22Rv1 (cell line): ENCODE measurements around the gene ZBTB3.

Experiments
- H3K27ac ChIP-seq: fragments of 450-650 bp; 2 replicates; pipeline ENCODE4 v1.5.1; 2017
- CTCF ChIP-seq: fragments of 450-650 bp; IDR thresholded peaks from 2 replicates; pipeline ENCODE4 v1.5.1; 2017; ENCODE audit warnings: mild to moderate bottlenecking
- ZFX ChIP-seq: fragments of 450-650 bp; IDR thresholded peaks from 2 replicates; pipeline ENCODE4 v1.6.1; 2017; ENCODE audit warnings: antibody characterized with exemption, borderline replicate concordance

The ZBTB3 gene

DNA sequence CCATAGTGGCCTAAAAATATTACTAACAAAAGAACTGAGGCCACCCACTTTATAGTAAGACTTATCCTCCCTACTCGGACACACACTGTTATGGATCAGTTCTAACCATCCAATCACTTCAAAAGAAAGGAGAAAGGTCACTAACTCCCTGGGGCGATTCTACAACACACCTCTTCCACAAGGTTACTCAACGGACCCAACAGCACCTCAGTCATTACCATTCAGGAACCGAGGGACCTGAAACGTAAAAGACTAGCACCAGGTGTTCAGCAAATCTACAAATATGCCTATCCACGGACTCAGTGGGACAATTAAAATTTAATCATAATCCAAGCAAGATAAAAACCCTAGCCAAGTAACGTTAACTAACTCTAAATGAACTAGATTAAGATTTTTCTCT, 28.3 kb downstream of the ZBTB3 start:
- peak overlapping the region; percentile 99 for H3K27ac ChIP-seq
- TF ChIP-seq CTCF, result no peak
- TF ChIP-seq ZFX, result no peak

- H3K27ac ChIP-seq, result no peak overlapping the region; the same call in 1 of the 2 replicates
- no peak for TF ChIP-seq ZFX
- no peak for TF ChIP-seq CTCF
These were observed 29.8 kb downstream of the ZBTB3 start for GRCh38 chr11:62724171-62724570.

GRCh38 chr11:62721994-62722393, 32.0 kb downstream of the ZBTB3 start:
- no peak overlapping the region for H3K27ac ChIP-seq
- TF ChIP-seq ZFX (no peak), CTCF (no peak)

- H3K27ac ChIP-seq, result no peak overlapping the region
- TF ChIP-seq ZFX, result no peak
- no peak for TF ChIP-seq CTCF
These were observed 34.5 kb downstream of the ZBTB3 start for GRCh38 chr11:62719302-62719978.

DNA sequence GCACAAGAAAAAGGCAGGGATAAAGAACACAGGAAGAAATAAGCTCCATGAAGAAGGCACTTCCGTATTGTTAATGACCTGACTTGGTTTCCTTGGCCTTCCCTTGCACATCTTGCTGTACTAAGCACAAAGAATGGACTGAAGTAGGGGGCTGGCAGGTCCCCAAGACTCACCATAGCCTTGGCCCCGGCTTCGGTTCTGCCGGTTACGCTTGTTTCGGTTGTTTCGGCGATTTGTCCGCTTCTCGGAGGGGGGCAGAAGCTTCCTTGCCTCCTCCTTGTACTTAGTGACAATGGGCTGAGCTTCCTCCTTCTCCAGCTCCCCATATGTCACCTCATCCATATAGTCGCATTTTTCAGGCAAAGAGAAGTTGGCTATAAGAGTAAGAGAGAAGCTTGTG, 37.1 kb downstream of the ZBTB3 start:
- TF ChIP-seq ZFX, result no peak
- TF ChIP-seq CTCF, result no peak
- H3K27ac ChIP-seq, result 0 out of 2 replicates have a peak overlapping the region, but pooled peaks have one; percentile 8

- H3K27ac ChIP-seq, result no peak overlapping the region
- TF ChIP-seq ZFX (no peak), CTCF (no peak)
These were observed 37.8 kb downstream of the ZBTB3 start for GRCh38 chr11:62716206-62716605.
